A549 (cell line): ENCODE measurements around the gene GIMAP8. TPM values are rescaled to one million over a fixed set of nuclear protein-coding genes. Genes with fewer than 3 reads are reported as not detected.

Source experiments
- ATAC-seq, 2 experiments: fragments of 200-7000 bp in 1 of 2; fragments of >200 bp in 1 of 2; cut with Nextera tagmentation in 1 of 2; cut with Tn5 transposase in 1 of 2; 3 replicates each; pipeline versions ENCODE4 v1.8.0 to v1.9.1; 2018 to 2020; ENCODE audit warnings: mild to moderate bottlenecking in 1 of 2, moderate library complexity in 1 of 2
- CTCF ChIA-PET: fragments of 300-600 bp; sonication (Branson Sonifier 250); formaldehyde crosslinking; extraction: SDS; loops from one replicate; lab custom pipeline; 2021; ENCODE audit warnings: antibody characterized with exemption, inconsistent platforms; lab: Yijun Ruan, JAX
- POLR2A ChIA-PET: fragments of 350-600 bp; formaldehyde crosslinking; extraction: SDS; loops from one replicate; lab custom pipeline; 2021; ENCODE audit warnings: antibody characterized with exemption, inconsistent platforms; lab: Yijun Ruan, JAX
- DNase-seq, 2 experiments: peaks; one replicate each; pipeline versions ENCODE4 v3.0.0 to v3.0.0-alpha.2; 2011 to 2016; ENCODE audit warnings: low read depth in 1 of 2, low spot score in 1 of 2
- FAIRE-seq: peaks from 2 replicates; lab custom pipeline; 2011; peaks lifted over from hg19 to GRCh38; lab: Jason Lieb, UNC
- H3K27ac ChIP-seq, 2 experiments: fragments of >200 bp; sonication (Bioruptor Twin); formaldehyde crosslinking; 3 replicates each; pipeline ENCODE4 v1.5.1; 2016 to 2017
- H3K4me1 ChIP-seq: fragments of >200 bp; sonication (Bioruptor Twin); formaldehyde crosslinking; 3 replicates; pipeline ENCODE4 v1.6.1; 2016
- H3K4me2 ChIP-seq: fragments of >200 bp; sonication (Bioruptor Twin); formaldehyde crosslinking; 3 replicates; pipeline ENCODE4 v1.6.1; 2016
- H3K4me3 ChIP-seq: fragments of >200 bp; sonication (Bioruptor Twin); formaldehyde crosslinking; 3 replicates; pipeline ENCODE4 v1.5.1; 2016
- H3K9me3 ChIP-seq: fragments of >200 bp; sonication (Bioruptor Twin); formaldehyde crosslinking; 3 replicates; pipeline ENCODE4 v1.6.1; 2016
- CBX2 ChIP-seq: fragments of 200-600 bp; sonication (generic); IDR thresholded peaks from 2 replicates; pipeline ENCODE4 v1.6.1; 2016; ENCODE audit warnings: low read depth, mild to moderate bottlenecking, borderline replicate concordance
- CBX8 ChIP-seq: fragments of 200-600 bp; sonication (generic); IDR thresholded peaks from 2 replicates; pipeline ENCODE4 v1.6.1; 2016
- CHD4 ChIP-seq: fragments of 200-600 bp; sonication (generic); IDR thresholded peaks from 2 replicates; pipeline ENCODE4 v1.6.1; 2016; ENCODE audit warnings: antibody characterized with exemption, mild to moderate bottlenecking, borderline replicate concordance
- FOXS1 ChIP-seq: fragments of 250-450 bp; sonication (Bioruptor Pico); IDR thresholded peaks from 2 replicates; pipeline ENCODE4 v1.5.0; 2020; ENCODE audit warnings: mild to moderate bottlenecking, moderate library complexity
- HEYL ChIP-seq: fragments of 250-450 bp; sonication (Bioruptor Pico); IDR thresholded peaks from 2 replicates; pipeline ENCODE4 v1.8.0; 2021; ENCODE audit warnings: mild to moderate bottlenecking, moderate library complexity
- HOXB5 ChIP-seq: fragments of 250-450 bp; sonication (Bioruptor Pico); IDR thresholded peaks from 2 replicates; pipeline ENCODE4 v1.5.0; 2020; ENCODE audit warnings: mild to moderate bottlenecking, moderate library complexity
- JUN ChIP-seq, 2 experiments: fragments of >200 bp; sonication (Bioruptor Twin); formaldehyde crosslinking; IDR thresholded peaks; 2 replicates in 1 of 2; 3 replicates in 1 of 2; pipeline ENCODE4 v1.6.1; 2016 to 2017
- JUNB ChIP-seq: fragments of >200 bp; sonication (Bioruptor Twin); formaldehyde crosslinking; IDR thresholded peaks from 2 replicates; pipeline ENCODE4 v1.6.1; 2016
- KDM1A ChIP-seq: fragments of 200-600 bp; sonication (generic); IDR thresholded peaks from 2 replicates; pipeline ENCODE4 v1.6.1; 2016; ENCODE audit warnings: low read depth, mild to moderate bottlenecking
- MAZ ChIP-seq: fragments of 150-350 bp; IDR thresholded peaks from 2 replicates; pipeline ENCODE4 v1.6.1; 2014; ENCODE audit warnings: antibody characterized with exemption, low read depth, low read length, borderline replicate concordance
- NFE2L2 ChIP-seq: fragments of 150-350 bp; conservative IDR thresholded peaks from 2 replicates; pipeline ENCODE4 v1.6.1; 2014; ENCODE audit warnings: low read length
- NPAS2 ChIP-seq: fragments of 250-450 bp; sonication (Bioruptor Pico); IDR thresholded peaks from 2 replicates; pipeline ENCODE4 v1.8.0; 2022; ENCODE audit warnings: mild to moderate bottlenecking, moderate library complexity, borderline replicate concordance
- PHF8 ChIP-seq: fragments of 200-600 bp; sonication (generic); IDR thresholded peaks from 2 replicates; pipeline ENCODE4 v1.6.1; 2016; ENCODE audit warnings: low read depth, mild to moderate bottlenecking, antibody characterized with exemption, moderate library complexity, borderline replicate concordance
- RARB ChIP-seq: fragments of 250-450 bp; sonication (Bioruptor Pico); IDR thresholded peaks from 2 replicates; pipeline ENCODE4 v1.8.0; 2021; ENCODE audit warnings: mild to moderate bottlenecking, moderate library complexity
- RFX5 ChIP-seq: fragments of 450-650 bp; IDR thresholded peaks from 2 replicates; pipeline ENCODE4 v1.7.1; 2014; ENCODE audit warnings: antibody characterized with exemption, mild to moderate bottlenecking, moderate library complexity
- RNF2 ChIP-seq: fragments of 200-600 bp; sonication (generic); IDR thresholded peaks from 2 replicates; pipeline ENCODE4 v1.6.1; 2016; ENCODE audit warnings: low read depth, mild to moderate bottlenecking, antibody characterized with exemption, moderate library complexity, borderline replicate concordance
- TP53 ChIP-seq: fragments of 250-450 bp; sonication (Bioruptor Pico); IDR thresholded peaks from 2 replicates; pipeline ENCODE4 v1.5.0; 2021; ENCODE audit warnings: mild to moderate bottlenecking, moderate library complexity
- ZFP36 ChIP-seq: fragments of 450-650 bp; IDR thresholded peaks from 2 replicates; pipeline ENCODE4 v1.6.1; 2014; ENCODE audit warnings: borderline replicate concordance; ENCODE audit not compliant: partially characterized antibody
- WGBS: methylation state at CpG from one replicate; pipeline ENCODE4 v1.1.6; 2017; ENCODE audit errors: missing lambda C conversion rate; 5-methylcytosine and 5-hydroxymethylcytosine counted together
- polyA plus RNA-seq, 4 experiments: library from polyadenylated mRNA; depleted of rRNA in 3 of 4; stranded (reverse); fragments of >200 nt; fragmentation: RNase III in 1 of 4; extraction: RNeasy Plus Mini Kit Qiagen cat#74134 plus additional on column Dnase treatment in 1 of 4; gene quantifications; 2 replicates in 3 of 4; 3 replicates in 1 of 4; pipeline ENCODE4 v1.2.3, GENCODE V29; 2011 to 2017
- TF ChIP-seq, protein P1 (sequence below): fragments of >200 bp; sonication (Bioruptor Twin); formaldehyde crosslinking; IDR thresholded peaks from 3 replicates; pipeline ENCODE4 v1.5.1; 2016
- TF ChIP-seq, protein P2 (sequence below): IDR thresholded peaks from 2 replicates; pipeline ENCODE4 v1.6.1; 2012
- TF ChIP-seq, protein P3 (sequence below): fragments of 150-350 bp; IDR thresholded peaks from 2 replicates; pipeline ENCODE4 v1.6.1; 2014; ENCODE audit warnings: low read depth, mild to moderate bottlenecking, low read length
- TF ChIP-seq, protein P4 (sequence below): fragments of 450-650 bp; IDR thresholded peaks from 2 replicates; pipeline ENCODE4 v1.6.1; 2014; ENCODE audit warnings: antibody characterized with exemption

The GIMAP8 gene
- polyA plus RNA-seq, 2 of the 4 experiments (the other 2 are of a cell fraction), result not detected

DNA sequence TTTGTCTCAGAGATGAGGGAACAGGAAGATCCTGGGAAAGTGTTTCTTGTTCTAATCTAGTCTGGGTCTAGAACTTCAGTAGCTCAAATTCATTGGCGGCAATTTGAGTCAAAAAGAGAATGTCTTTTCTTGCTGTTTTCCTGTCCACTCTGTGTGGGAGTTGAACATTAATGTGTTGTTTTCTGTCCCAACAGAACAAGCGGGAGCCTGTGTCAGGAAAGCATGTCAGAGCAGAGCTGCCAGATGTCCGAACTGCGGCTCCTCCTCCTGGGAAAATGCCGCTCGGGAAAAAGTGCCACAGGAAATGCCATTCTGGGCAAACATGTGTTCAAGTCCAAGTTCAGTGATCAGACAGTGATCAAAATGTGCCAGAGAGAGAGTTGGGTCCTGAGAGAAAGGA is 16.0 kb downstream of the GIMAP8 start:
- Histone ChIP-seq H3K4me3 (no peak overlapping the region), H3K9me3 (no peaks in the 10 kb centered on the region), H3K4me2 (no peak overlapping the region), H3K27ac (no peak overlapping the region)
- ATAC-seq, result no peak
- no peak for DNase-seq
- CTCF ChIA-PET, result interaction anchor here (1.5 to 1.9 kb wide), 2 partner anchors 13 to 18 kb away, joined by 3 to 5 read pairs; no protein-coding TSS in a partner anchor
- TF ChIP-seq HEYL (no peak), KDM1A (no peak), CBX8 (no peak), JUNB (no peak)
- TF ChIP-seq, protein P1, sequence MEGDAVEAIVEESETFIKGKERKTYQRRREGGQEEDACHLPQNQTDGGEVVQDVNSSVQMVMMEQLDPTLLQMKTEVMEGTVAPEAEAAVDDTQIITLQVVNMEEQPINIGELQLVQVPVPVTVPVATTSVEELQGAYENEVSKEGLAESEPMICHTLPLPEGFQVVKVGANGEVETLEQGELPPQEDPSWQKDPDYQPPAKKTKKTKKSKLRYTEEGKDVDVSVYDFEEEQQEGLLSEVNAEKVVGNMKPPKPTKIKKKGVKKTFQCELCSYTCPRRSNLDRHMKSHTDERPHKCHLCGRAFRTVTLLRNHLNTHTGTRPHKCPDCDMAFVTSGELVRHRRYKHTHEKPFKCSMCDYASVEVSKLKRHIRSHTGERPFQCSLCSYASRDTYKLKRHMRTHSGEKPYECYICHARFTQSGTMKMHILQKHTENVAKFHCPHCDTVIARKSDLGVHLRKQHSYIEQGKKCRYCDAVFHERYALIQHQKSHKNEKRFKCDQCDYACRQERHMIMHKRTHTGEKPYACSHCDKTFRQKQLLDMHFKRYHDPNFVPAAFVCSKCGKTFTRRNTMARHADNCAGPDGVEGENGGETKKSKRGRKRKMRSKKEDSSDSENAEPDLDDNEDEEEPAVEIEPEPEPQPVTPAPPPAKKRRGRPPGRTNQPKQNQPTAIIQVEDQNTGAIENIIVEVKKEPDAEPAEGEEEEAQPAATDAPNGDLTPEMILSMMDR, result no peak
- TF ChIP-seq, protein P2, sequence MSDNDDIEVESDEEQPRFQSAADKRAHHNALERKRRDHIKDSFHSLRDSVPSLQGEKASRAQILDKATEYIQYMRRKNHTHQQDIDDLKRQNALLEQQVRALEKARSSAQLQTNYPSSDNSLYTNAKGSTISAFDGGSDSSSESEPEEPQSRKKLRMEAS, result no peak
- TF ChIP-seq, all 56 proteins: peak for 0
- 66% methylated on average over 6 of the region's 6 CpGs for WGBS
- POLR2A ChIA-PET, result no interaction called here
- no peaks in the 10 kb centered on the region for H3K4me1 ChIP-seq
- no peak for FAIRE-seq

DNA sequence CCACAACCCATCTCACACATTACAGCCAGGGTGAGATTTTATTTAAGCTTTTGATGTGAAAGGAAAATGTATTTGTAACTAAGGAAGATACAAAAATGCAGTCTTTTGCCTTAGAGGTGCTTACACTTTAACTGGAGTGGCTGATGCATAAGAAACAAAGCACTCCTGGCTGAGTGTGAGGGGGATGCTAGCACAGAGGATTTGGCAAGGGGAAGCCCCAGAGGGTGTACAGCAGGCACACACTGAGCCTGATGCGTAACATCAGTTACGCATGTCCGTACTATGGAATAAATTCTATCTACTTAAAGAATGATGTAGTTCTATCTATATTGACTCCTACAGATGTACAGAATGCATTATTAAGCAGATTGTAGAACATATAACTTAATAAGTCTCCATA is 17.8 kb downstream of the GIMAP8 start:
- ChIA-PET POLR2A (no interaction called here), CTCF (no interaction called here)
- ATAC-seq, result no peak
- TF ChIP-seq JUN (IDR thresholded peaks at IDR 0.05), result no peak
- TF ChIP-seq CBX2, result no peak
- no peak for TF ChIP-seq RARB (CRISPR knock-in tag)
- TF ChIP-seq FOXS1 (CRISPR knock-in tag), result no peak
- no peak for TF ChIP-seq PHF8
- TF ChIP-seq RNF2, result no peak
- TF ChIP-seq NFE2L2, result no peak
- no peak for TF ChIP-seq RFX5
- TF ChIP-seq NPAS2, result no peak
- TF ChIP-seq ZFP36, result no peak
- TF ChIP-seq TP53 (CRISPR knock-in tag), result no peak
- no peak for DNase-seq
- H3K9me3 ChIP-seq, result no peaks in the 10 kb centered on the region
- no peak for FAIRE-seq
- no peaks in the 10 kb centered on the region for H3K4me1 ChIP-seq
- 72% methylated on average over 3 of the region's 3 CpGs for WGBS
- H3K4me2 ChIP-seq, result no peak overlapping the region
- no peak overlapping the region for H3K27ac ChIP-seq
- H3K4me3 ChIP-seq, result no peak overlapping the region

DNA sequence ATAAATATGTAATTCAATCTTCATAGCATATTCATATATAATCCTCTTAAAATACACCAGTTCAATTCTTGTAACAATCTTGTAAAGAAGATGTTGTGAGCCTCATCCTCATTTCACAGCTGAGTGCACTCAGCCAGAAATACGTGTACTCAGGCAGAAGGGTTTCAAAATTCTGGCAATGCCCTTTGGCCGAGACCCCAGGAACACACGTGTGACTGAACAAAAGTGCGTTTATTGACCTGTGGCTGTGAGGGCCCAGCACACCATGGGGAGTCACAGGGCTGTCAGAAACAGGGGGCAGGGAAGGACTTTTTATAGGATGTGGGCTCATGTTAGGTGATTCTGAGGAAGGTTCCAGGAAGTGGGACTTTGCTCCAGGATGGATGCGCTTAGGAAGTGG is 21.5 kb downstream of the GIMAP8 start:
- no peak for DNase-seq
- Histone ChIP-seq H3K9me3 (no peaks in the 10 kb centered on the region), H3K4me3 (no peak overlapping the region), H3K27ac (no peak overlapping the region), H3K4me2 (no peak overlapping the region), H3K4me1 (no peaks in the 10 kb centered on the region)
- CTCF ChIA-PET, result no interaction called here
- ATAC-seq, result no peak
- POLR2A ChIA-PET, result no interaction called here
- no peak for FAIRE-seq
- no peak for TF ChIP-seq CHD4
- no peak for TF ChIP-seq HOXB5
- TF ChIP-seq, protein P3, sequence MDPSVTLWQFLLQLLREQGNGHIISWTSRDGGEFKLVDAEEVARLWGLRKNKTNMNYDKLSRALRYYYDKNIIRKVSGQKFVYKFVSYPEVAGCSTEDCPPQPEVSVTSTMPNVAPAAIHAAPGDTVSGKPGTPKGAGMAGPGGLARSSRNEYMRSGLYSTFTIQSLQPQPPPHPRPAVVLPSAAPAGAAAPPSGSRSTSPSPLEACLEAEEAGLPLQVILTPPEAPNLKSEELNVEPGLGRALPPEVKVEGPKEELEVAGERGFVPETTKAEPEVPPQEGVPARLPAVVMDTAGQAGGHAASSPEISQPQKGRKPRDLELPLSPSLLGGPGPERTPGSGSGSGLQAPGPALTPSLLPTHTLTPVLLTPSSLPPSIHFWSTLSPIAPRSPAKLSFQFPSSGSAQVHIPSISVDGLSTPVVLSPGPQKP, result no peak
- TF ChIP-seq, protein P4, sequence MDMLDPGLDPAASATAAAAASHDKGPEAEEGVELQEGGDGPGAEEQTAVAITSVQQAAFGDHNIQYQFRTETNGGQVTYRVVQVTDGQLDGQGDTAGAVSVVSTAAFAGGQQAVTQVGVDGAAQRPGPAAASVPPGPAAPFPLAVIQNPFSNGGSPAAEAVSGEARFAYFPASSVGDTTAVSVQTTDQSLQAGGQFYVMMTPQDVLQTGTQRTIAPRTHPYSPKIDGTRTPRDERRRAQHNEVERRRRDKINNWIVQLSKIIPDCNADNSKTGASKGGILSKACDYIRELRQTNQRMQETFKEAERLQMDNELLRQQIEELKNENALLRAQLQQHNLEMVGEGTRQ, result no peak
- no peak for TF ChIP-seq MAZ
- WGBS, result 23% methylated on average over 5 of the region's 5 CpGs
